Neural progenitor cell (in vitro differentiated cells): ENCODE measurements around the gene MAGEA9.

Experiments
- CTCF ChIP-seq: fragments of 200-600 bp; sonication (generic); IDR thresholded peaks from 2 replicates; pipeline ENCODE4 v1.5.1; 2017; ENCODE audit warnings: antibody characterized with exemption, mild to moderate bottlenecking
- EZH2 ChIP-seq: fragments of 200-600 bp; sonication (generic); IDR thresholded peaks from 2 replicates; pipeline ENCODE4 v1.6.1; 2017; ENCODE audit warnings: antibody characterized with exemption, mild to moderate bottlenecking, moderate library complexity

- TF ChIP-seq EZH2 (no peak), CTCF (no peak)
Measured at GRCh38 chrX:149799938-149800337, 18.2 kb downstream of the MAGEA9 start.
